Measurements from ENCODE around the gene KRT73.
"Not testable (repeated sequence)": the region's sequence is repeated elsewhere in the genome, so short reads cannot be mapped to it uniquely, and the experiment has no call there.

The KRT73 gene

GRCh38 chr12:52606096-52606495 lies 12.3 kb downstream of the KRT73 start:
- Histone ChIP-seq H3K27me3 (ENCODE audit: control insufficient read depth, insufficient read depth, low read length) (peaks cover 2% of the 10 kb centered on the region), H3K9ac (ENCODE audit: low read length) (no peak overlapping the region), H3K4me3 (ENCODE audit: low read length) (no peak overlapping the region), H3K9me3 (ENCODE audit: control insufficient read depth, low read depth, low read length) (no peaks in the 10 kb centered on the region), H3K36me3 (ENCODE audit: control insufficient read depth, low read depth, low read length) (no peaks in the 10 kb centered on the region), H3K4me1 (ENCODE audit: control insufficient read depth, low read depth, low read length) (no peaks in the 10 kb centered on the region), H3K27ac (ENCODE audit: low read length) (no peak overlapping the region)

- no peaks in the 10 kb centered on the region for H3K36me3 ChIP-seq (ENCODE audit: control insufficient read depth, low read depth, low read length)
- H3K4me1 ChIP-seq (ENCODE audit: control insufficient read depth, low read depth, low read length), result no peaks in the 10 kb centered on the region
- H3K27me3 ChIP-seq (ENCODE audit: control insufficient read depth, insufficient read depth, low read length), result no peaks in the 10 kb centered on the region
- H3K9me3 ChIP-seq (ENCODE audit: control insufficient read depth, low read depth, low read length), result no peaks in the 10 kb centered on the region
- no peak overlapping the region for H3K27ac ChIP-seq (ENCODE audit: low read length)
- H3K4me3 ChIP-seq (ENCODE audit: low read length), result no peak overlapping the region
- no peak overlapping the region for H3K9ac ChIP-seq (ENCODE audit: low read length)
These were observed 12.8 kb downstream of the KRT73 start for GRCh38 chr12:52605542-52605941.

- Histone ChIP-seq H3K27ac (ENCODE audit: low read length) (no peak overlapping the region), H3K9ac (ENCODE audit: low read length) (no peak overlapping the region), H3K4me3 (ENCODE audit: low read length) (no peak overlapping the region), H3K4me1 (ENCODE audit: control insufficient read depth, low read depth, low read length) (no peaks in the 10 kb centered on the region), H3K36me3 (ENCODE audit: control insufficient read depth, low read depth, low read length) (no peaks in the 10 kb centered on the region), H3K27me3 (ENCODE audit: control insufficient read depth, insufficient read depth, low read length) (no peaks in the 10 kb centered on the region), H3K9me3 (ENCODE audit: control insufficient read depth, low read depth, low read length) (no peaks in the 10 kb centered on the region)
These were observed 13.5 kb downstream of the KRT73 start for GRCh38 chr12:52604859-52605258.

DNA sequence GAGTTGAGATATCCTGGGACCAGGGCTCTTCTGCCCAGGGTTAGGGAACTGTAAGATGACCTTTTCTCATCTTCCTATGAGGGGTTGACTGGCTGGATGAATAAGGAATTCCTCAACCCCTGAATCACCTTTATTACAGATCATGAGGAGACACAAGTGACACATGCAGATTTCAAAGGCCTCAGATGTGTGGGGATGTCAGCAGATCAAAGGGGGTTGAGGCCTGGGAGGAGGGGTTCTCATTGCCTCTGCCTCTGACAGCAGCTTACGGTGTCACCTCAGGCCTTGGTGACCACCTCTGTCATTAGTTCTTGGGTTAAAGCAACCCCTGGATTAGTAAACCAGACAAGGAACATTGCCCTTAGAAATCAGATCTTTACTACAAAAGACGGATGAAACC lies 15.0 kb downstream of the KRT73 start:
- Histone ChIP-seq H3K9ac (ENCODE audit: low read length) (no peak overlapping the region), H3K9me3 (ENCODE audit: control insufficient read depth, low read depth, low read length) (no peaks in the 10 kb centered on the region), H3K4me3 (ENCODE audit: low read length) (no peak overlapping the region), H3K27ac (ENCODE audit: low read length) (no peak overlapping the region), H3K4me1 (ENCODE audit: control insufficient read depth, low read depth, low read length) (no peaks in the 10 kb centered on the region), H3K27me3 (ENCODE audit: control insufficient read depth, insufficient read depth, low read length) (no peaks in the 10 kb centered on the region), H3K36me3 (ENCODE audit: control insufficient read depth, low read depth, low read length) (no peaks in the 10 kb centered on the region)

GRCh38 chr12:52602552-52602951 lies 15.8 kb downstream of the KRT73 start:
- no peaks in the 10 kb centered on the region for H3K9me3 ChIP-seq (ENCODE audit: control insufficient read depth, low read depth, low read length)
- no peak overlapping the region for H3K9ac ChIP-seq (ENCODE audit: low read length)
- H3K36me3 ChIP-seq (ENCODE audit: control insufficient read depth, low read depth, low read length), result no peaks in the 10 kb centered on the region
- no peaks in the 10 kb centered on the region for H3K27me3 ChIP-seq (ENCODE audit: control insufficient read depth, insufficient read depth, low read length)
- no peaks in the 10 kb centered on the region for H3K4me1 ChIP-seq (ENCODE audit: control insufficient read depth, low read depth, low read length)
- H3K4me3 ChIP-seq (ENCODE audit: low read length), result no peak overlapping the region
- no peak overlapping the region for H3K27ac ChIP-seq (ENCODE audit: low read length)

- no peak overlapping the region for H3K9ac ChIP-seq (ENCODE audit: low read length)
- no peaks in the 10 kb centered on the region for H3K4me1 ChIP-seq (ENCODE audit: control insufficient read depth, low read depth, low read length)
- H3K9me3 ChIP-seq (ENCODE audit: control insufficient read depth, low read depth, low read length), result no peaks in the 10 kb centered on the region
- no peaks in the 10 kb centered on the region for H3K27me3 ChIP-seq (ENCODE audit: control insufficient read depth, insufficient read depth, low read length)
- no peak overlapping the region for H3K27ac ChIP-seq (ENCODE audit: low read length)
- no peak overlapping the region for H3K4me3 ChIP-seq (ENCODE audit: low read length)
- H3K36me3 ChIP-seq (ENCODE audit: control insufficient read depth, low read depth, low read length), result no peaks in the 10 kb centered on the region
These were observed 16.7 kb downstream of the KRT73 start for GRCh38 chr12:52601671-52602070.

DNA sequence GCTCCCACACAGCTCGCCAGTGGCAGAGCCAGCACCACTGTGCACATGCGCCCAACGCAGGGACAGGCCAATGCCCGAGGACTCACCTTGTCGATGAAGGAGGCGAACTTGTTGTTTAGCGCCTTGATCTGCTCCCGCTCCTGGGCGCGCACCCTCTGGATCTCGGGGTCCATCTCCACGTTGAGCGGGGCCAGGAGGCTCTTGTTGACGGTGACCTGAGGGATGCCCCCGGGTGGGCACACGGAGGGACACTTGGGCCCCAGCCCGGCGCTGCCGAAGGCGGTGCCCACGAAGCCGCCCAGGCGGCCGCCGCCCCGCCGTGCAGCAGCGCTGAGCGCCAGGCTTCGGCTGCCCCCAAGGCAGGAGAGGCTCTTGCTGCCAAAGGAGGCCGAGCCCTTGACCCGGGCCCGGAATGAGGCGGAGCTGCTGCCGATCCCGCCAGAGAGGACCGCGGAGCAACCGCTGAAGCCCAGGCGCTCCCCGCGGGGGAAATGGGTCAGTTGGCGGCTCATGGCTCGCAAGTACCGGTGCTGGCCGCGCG lies 17.3 kb downstream of the KRT73 start, which contains the start of gene KRT72:
KRT72 (minus strand) TSS at position 523 of the 541 bp plus-strand sequence; CDS start at position 512, 11 bp downstream.
- Histone ChIP-seq H3K27ac (ENCODE audit: low read length) (no peak within 1 kb of the TSS), H3K27me3 (ENCODE audit: control insufficient read depth, insufficient read depth, low read length) (no peaks in the 10 kb centered on the region), H3K9ac (ENCODE audit: low read length) (no peak within 1 kb of the TSS), H3K36me3 (ENCODE audit: control insufficient read depth, low read depth, low read length) (no peaks in the 10 kb centered on the region), H3K4me1 (ENCODE audit: control insufficient read depth, low read depth, low read length) (no peaks in the 10 kb centered on the region), H3K4me3 (ENCODE audit: low read length) (no peak within 1 kb of the TSS), H3K9me3 (ENCODE audit: control insufficient read depth, low read depth, low read length) (no peaks in the 10 kb centered on the region)

DNA sequence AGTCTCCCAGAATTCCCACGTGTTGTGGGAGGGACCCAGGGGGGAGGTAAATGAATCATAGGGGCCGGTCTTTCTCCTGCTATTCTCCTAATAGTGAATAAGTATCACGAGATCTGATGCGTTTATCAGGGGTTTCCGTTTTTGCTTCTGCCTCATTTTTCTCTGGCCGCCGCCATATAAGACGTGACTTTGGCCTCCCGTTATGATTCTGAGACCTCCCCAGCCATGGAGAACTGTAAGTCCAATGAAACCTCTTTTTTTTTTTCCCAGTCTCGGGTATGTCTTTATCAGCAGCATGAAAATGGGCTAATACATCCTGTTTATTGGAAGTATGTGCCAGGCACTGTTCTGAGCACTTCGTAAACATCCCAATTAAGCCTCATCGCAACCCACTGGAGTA lies 17.9 kb downstream of the KRT73 start:
- Histone ChIP-seq H3K9ac (ENCODE audit: low read length) (no peak overlapping the region), H3K4me3 (ENCODE audit: low read length) (no peak overlapping the region), H3K27ac (ENCODE audit: low read length) (no peak overlapping the region), H3K9me3 (ENCODE audit: control insufficient read depth, low read depth, low read length) (no peaks in the 10 kb centered on the region), H3K4me1 (ENCODE audit: control insufficient read depth, low read depth, low read length) (no peaks in the 10 kb centered on the region), H3K27me3 (ENCODE audit: control insufficient read depth, insufficient read depth, low read length) (no peaks in the 10 kb centered on the region), H3K36me3 (ENCODE audit: control insufficient read depth, low read depth, low read length) (no peaks in the 10 kb centered on the region)

- H3K4me3 ChIP-seq (ENCODE audit: low read length), result no peak overlapping the region
- H3K9me3 ChIP-seq (ENCODE audit: control insufficient read depth, low read depth, low read length), result no peaks in the 10 kb centered on the region
- no peaks in the 10 kb centered on the region for H3K4me1 ChIP-seq (ENCODE audit: control insufficient read depth, low read depth, low read length)
- no peak overlapping the region for H3K9ac ChIP-seq (ENCODE audit: low read length)
- H3K27me3 ChIP-seq (ENCODE audit: control insufficient read depth, insufficient read depth, low read length), result no peaks in the 10 kb centered on the region
- no peak overlapping the region for H3K27ac ChIP-seq (ENCODE audit: low read length)
- no peaks in the 10 kb centered on the region for H3K36me3 ChIP-seq (ENCODE audit: control insufficient read depth, low read depth, low read length)
These were observed 18.3 kb downstream of the KRT73 start for GRCh38 chr12:52600071-52600470.

DNA sequence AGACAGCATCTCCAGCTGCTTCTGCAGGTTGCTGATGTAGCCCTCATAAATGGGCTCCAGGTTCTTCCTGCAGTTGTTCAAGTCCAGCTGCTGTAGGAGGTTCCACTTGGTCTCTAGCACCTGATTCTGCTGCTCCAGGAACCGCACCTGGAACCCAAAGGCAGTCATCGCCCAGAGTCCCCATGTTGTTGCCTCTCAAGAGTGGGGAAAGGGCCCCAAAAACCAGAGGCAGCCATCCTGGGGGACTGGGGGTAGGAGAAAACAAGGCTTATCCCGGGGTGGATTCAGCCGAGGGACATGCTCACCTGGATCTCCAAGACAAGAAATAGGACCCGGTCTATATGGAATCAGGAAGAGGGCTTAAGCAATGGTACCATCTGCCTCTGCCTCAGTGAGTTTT lies 19.4 kb downstream of the KRT73 start:
- no peak overlapping the region for H3K27ac ChIP-seq (ENCODE audit: low read length)
- H3K9me3 ChIP-seq (ENCODE audit: control insufficient read depth, low read depth, low read length), result no peaks in the 10 kb centered on the region
- no peak overlapping the region for H3K4me3 ChIP-seq (ENCODE audit: low read length)
- no peaks in the 10 kb centered on the region for H3K27me3 ChIP-seq (ENCODE audit: control insufficient read depth, insufficient read depth, low read length)
- H3K4me1 ChIP-seq (ENCODE audit: control insufficient read depth, low read depth, low read length), result no peaks in the 10 kb centered on the region
- no peaks in the 10 kb centered on the region for H3K36me3 ChIP-seq (ENCODE audit: control insufficient read depth, low read depth, low read length)
- no peak overlapping the region for H3K9ac ChIP-seq (ENCODE audit: low read length)

DNA sequence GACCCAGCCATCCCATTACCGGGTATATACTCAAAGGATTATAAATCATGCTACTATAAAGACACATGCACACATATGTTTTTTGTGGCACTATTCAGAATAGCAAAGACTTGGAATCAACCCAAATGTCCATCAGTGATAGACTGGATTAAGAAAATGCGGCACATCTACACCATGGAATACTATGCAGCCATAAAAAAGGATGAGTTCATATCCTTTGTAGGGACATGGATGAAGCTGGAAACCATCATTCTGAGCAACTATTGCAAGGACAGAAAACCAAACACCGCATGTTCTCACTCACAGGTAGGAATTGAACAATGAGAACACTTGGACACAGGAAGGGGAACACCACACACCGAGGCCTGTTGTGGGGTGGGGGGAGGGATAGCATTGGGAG lies 24.1 kb downstream of the KRT73 start:
- H3K4me1 ChIP-seq (ENCODE audit: control insufficient read depth, low read depth, low read length); H3K36me3 ChIP-seq (ENCODE audit: control insufficient read depth, low read depth, low read length); H3K27ac ChIP-seq (ENCODE audit: low read length); H3K27me3 ChIP-seq (ENCODE audit: control insufficient read depth, insufficient read depth, low read length); H3K9ac ChIP-seq (ENCODE audit: low read length); H3K4me3 ChIP-seq (ENCODE audit: low read length): not testable (repeated sequence)
- H3K9me3 ChIP-seq (ENCODE audit: control insufficient read depth, low read depth, low read length), result peaks cover 13% of the 10 kb centered on the region

- Histone ChIP-seq H3K27ac (ENCODE audit: low read length) (no peak overlapping the region), H3K36me3 (ENCODE audit: control insufficient read depth, low read depth, low read length) (no peaks in the 10 kb centered on the region), H3K4me3 (ENCODE audit: low read length) (no peak overlapping the region), H3K9ac (ENCODE audit: low read length) (no peak overlapping the region), H3K27me3 (ENCODE audit: control insufficient read depth, insufficient read depth, low read length) (no peaks in the 10 kb centered on the region), H3K4me1 (ENCODE audit: control insufficient read depth, low read depth, low read length) (no peaks in the 10 kb centered on the region), H3K9me3 (ENCODE audit: control insufficient read depth, low read depth, low read length) (peaks cover 13% of the 10 kb centered on the region)
These were observed 26.8 kb downstream of the KRT73 start for GRCh38 chr12:52591521-52591920.
